Stimulated activated CD4-positive, alpha-beta T cell treated with anti-CD3 and anti-CD28 coated beads, Interleukin-1b, Interleukin-23, amount 100 ng/mL, for 4 hours (primary cell): ENCODE measurements around the gene HCRTR2.
"Not testable (repeated sequence)": the region's sequence is repeated elsewhere in the genome, so short reads cannot be mapped to it uniquely, and the experiment has no call there.

ENCODE experiments used
- DNase-seq, 2 donors: peaks; one replicate each; pipeline ENCODE4 v3.0.0-alpha.2; 2020; ENCODE audit warnings: low read depth in 2 of 2

HCRTR2 gene

DNA sequence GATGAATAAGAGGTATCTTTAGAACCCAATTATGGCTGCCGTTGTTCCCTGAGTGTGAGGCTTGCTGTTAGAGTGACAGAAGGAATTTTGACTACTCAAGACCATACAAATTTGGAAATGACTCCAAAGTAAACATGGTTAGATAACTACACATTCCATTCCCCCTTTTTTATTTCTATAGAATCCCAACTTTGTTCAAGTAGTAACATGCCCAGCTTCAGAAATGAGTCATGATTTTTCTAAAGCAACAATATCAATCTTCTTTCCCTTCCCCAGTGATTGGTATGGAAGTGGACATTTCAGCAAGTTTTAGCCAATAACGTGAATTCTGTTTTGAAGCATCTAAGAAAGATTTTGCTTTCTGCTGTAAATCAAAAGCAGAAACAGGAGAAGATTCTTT is 37.8 kb downstream of the HCRTR2 start:
- no peak for DNase-seq

DNA sequence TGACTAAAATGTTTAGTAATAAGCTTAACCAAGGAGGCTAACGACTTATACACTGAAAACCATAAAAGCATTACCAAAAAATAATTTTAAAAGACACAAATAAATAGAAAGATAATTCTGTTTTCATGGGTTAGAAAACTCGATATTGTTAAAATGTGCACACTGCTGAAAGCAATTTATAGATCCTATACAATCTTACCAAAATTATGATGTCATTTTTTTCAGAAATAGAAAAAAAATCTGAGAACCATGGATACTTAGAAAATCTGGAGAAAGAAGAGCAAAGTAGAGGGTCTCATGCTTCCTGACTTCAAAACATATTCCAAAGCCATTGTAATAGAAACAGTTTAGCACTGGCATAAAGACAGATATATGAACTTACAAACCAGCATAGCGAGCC is 46.6 kb downstream of the HCRTR2 start:
- DNase-seq = no peak

- no peak for DNase-seq
Observed at GRCh38 chr6:55227862-55228261, 53.5 kb downstream of the HCRTR2 start.

DNA sequence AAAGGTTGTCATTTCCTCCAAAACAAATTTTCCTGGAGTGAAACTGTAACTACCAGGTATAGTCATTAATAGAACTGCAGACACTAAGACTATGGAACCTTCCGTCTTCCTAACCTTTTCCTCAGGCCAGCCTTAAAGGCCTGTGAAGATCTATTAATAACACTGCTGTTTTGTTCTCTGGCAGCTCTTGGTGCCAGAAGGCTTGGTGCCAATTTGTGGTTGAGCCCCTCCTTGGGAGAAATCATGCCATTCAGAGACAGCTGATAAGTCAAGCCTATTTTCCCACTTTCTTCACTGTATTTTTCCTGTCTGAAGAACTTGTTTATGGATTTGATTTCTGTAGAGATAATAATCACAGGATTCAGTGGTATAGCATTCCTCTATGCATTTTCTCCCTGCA is 64.8 kb downstream of the HCRTR2 start:
- DNase-seq = no peak

DNA sequence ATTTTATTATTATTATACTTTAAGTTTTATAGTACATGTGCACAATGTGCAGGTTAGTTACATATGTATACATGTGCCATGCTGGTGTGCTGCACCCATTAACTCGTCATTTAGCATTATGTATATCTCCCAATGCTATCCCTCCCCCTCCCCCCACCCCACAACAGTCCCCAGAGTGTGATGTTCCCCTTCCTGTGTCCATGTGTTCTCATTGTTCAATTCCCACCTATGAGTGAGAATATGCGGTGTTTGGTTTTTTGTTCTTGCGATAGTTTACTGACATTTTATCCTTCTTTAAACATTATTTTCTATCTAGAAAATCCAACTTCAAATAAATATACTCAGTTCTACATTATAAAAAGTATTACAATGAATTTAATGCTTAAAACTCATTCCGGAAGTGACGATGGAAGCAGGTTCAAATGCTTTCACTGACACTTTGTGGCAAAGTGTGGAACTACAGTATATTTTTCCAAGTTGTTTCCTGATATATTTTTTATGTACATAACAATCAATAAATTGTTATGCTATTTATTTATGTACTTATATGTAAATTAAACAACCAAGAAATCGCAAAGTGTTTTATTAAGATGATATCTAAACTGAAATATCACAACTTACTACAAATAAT is 66.8 kb downstream of the HCRTR2 start:
- not testable (repeated sequence) for DNase-seq

DNA sequence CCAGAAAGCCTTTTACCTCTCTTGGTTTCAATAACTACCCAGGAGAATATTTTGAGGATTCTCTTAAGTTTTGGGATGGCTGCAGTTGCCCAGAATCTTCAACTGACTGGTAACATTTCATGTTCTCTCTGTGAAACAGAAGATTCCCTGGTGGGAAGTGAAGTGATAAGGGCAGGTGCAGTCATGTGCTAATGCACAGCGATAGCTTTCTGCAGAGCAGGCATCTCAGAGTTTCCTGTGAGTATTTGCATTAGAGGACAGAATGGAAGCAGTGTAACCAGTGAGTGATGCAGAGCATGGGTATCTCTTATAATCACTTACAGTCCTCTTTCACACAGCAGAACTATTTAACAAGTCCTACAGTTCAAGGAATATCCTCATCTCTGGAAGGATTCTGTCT is 76.1 kb downstream of the HCRTR2 start:
- no peak for DNase-seq

- DNase-seq = no peak
Observed at GRCh38 chr6:55255113-55255512, 80.8 kb downstream of the HCRTR2 start.

- no peak for DNase-seq
Observed at GRCh38 chr6:55260181-55260580, 85.9 kb downstream of the HCRTR2 start.

DNA sequence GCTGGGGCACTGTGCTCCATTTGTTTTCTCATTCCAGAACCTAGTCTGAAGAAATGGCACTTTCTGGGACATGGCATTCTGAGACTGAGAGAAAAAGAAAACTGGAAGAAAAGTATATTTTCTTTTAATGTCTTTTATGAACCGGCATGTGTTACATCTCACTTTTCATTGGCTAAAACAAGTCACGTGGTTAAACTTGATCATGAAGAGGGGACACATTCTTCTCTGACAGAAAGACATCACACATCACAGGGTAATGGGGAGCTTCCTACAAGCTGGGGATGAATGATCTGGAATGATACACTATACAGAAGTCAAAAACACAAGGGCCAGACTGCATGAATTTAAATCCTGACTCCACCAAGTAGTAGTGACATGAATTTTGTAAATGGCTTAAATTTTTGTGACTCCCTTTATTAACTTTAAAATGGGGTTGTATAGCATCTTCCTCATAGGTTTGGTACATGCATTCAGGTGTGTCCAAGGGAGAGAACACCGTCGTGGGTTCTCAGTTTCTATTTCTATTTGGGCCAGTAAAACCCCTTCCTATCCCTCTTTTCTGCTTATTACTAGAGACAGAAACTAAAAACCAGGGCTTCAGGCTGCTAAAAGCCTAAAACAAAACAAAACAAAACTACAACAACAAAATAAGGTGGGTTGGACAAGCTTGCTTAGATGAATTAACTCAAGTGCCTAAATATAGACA is 91.2 kb downstream of the HCRTR2 start:
- DNase-seq = no peak

DNA sequence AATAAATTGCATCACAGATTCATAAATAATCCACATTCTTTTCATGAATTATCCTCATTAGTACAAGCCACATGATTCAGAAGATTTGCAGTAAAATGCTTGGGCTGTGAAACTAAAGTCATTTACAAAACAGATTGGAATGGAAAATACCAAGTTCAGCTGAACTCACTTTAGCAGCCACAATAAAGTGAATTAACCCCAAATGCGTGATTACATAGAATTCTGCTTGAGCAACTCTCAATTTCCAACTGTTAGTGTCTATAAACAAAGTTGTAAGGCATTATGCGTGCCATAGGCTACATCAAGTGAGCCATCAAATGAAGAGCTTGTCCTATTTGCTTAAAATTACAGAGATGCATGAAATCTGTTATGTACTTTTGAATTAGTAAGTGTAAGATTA is 92.6 kb downstream of the HCRTR2 start:
- no peak for DNase-seq

DNA sequence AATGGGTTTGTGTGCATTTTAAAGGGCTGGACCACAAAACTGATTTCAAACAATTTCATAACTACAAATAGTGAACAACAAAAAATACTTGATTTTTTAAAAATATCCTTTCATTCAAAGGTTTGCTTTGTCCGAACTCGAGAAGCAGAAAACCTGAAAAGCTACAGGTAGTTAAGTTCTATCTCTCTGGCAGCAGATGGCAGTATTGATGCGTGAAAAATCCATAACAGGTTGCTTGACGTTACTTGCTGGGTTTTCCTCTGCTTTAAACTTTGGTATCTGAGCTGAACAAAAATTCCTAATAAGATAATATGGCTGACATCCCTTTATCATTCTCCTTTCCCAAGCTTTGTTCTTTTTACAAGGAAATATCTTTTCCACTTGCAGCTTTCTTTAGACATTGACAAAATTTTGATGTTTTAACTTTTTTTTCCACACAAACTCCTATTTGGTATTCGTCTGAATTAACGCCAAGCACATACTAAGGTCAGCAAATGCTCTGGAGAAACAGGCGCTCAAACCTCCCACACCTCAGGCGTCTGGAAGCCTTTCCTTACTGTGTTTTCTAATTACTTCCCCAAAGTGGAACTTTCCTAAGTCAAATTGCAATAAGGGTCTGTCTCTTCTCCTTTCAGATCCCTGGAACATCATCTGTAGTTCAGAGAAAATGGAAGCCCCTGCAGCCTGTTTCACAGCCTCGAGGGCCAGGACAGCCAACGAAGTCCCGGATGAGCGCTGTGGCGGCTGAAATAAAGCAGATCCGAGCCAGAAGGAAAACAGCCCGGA is 102.6 kb downstream of the HCRTR2 start:
- DNase-seq = no peak

GRCh38 chr6:55277646-55278045 is 103.3 kb downstream of the HCRTR2 start:
- no peak for DNase-seq

DNA sequence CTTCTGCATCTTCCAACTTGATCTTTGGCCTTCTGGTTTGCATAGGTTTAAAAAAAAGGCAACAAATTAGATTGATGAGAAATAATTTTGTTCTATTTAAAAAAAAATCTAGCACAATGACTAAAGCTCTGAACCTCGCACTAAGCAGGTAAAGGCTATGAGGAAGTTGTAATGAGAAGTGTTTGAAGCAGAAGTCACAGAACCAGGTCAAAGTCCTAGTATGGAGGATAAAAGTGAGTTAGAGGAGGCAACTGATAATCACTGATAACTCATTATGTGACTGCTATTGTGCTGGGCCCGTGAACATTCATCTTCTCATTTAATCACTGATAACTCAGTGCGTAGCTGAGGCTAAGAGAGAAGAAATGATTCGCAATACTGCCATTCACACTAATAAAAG is 106.9 kb downstream of the HCRTR2 start:
- DNase-seq = no peak

DNA sequence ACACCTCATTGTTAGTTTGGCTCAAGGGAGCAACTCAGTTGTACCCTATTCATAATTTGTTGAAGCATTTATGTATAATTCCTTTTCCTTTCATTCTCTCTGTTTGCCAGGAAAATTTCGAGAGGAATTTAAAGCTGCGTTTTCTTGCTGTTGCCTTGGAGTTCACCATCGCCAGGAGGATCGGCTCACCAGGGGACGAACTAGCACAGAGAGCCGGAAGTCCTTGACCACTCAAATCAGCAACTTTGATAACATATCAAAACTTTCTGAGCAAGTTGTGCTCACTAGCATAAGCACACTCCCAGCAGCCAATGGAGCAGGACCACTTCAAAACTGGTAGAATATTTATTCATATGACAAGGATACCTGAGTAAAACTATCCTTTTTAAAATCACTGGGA is 107.8 kb downstream of the HCRTR2 start:
- no peak for DNase-seq

- no peak for DNase-seq
Observed at GRCh38 chr6:55286824-55287223, 112.5 kb downstream of the HCRTR2 start.

DNA sequence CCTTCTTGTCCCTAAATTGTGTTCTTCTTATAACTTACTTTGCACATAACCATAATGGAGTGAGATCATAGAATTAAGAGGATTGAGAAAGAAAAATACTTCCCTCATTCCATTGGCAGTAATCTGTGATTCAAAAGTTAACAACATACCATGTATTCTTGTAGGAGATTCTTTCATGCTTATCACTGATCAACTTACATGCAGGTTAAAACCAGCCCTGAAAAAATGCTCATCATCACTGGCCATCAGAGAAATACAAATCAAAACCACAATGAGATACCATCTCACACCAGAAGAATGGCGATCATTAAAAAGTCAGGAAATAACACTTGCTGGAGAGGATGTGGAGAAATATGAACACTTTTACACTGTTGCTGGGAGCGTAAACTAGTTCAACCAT is 116.4 kb downstream of the HCRTR2 start:
- DNase-seq = no peak

DNA sequence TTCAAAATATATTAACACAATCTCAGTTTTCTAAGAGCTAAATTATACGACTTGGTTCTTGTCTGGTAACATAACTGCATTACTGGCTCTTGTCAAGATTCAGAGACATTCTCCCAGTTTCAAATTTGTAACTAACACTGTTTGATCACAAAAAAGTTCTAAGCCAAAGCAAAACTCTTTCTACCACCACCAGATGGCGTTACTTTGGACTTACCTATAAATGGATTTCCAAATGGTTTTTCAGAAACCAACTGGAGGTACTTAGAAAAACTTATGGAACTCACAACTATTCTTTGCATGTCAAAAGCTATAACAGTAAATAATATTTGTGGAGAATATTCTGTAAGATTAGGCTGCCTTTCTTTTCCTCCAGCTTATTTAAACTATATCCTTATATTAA is 118.8 kb downstream of the HCRTR2 start:
- no peak for DNase-seq

DNA sequence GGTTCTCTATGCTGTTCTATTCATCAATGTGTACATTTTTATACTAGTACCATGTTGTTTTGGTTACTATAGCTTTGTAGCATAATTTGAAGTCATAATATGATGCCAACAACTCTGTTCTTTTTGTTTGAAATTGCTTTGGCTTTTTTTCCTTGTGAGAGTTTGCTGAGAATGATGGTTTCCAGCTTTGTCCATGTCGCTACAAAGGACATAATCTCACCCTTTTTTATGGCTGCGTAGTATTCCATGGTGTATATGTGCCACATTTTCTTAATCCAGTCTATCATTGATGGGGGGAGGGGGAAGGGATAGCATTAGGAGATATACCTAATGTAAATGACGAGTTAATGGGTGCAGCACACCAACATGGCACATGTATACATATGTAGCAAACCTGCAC is 122.9 kb downstream of the HCRTR2 start:
- DNase-seq = not testable (repeated sequence)

- DNase-seq = no peak
Observed at GRCh38 chr6:55299286-55299985, 125.1 kb downstream of the HCRTR2 start.

DNA sequence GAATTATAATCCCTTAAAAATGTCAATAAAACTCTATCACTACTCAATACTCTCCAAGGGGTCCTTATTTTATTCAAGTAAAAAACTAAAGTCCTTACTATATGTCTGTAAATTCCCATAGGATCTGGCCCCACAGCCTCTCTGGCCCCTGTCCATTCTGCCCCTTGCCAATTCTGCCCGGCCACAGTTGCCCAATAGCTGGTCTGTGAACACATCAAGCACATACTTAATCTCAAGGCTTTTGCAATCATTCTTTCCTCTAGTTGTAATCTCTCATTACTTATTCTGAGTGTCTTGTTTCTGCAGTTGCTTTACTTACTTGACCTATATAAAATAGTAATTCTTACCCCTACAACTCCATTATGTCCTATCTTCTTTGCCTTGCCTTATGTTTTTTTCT is 130.4 kb downstream of the HCRTR2 start:
- DNase-seq = no peak

GRCh38 chr6:55319961-55320695 is 145.8 kb downstream of the HCRTR2 start:
- no peak for DNase-seq

DNA sequence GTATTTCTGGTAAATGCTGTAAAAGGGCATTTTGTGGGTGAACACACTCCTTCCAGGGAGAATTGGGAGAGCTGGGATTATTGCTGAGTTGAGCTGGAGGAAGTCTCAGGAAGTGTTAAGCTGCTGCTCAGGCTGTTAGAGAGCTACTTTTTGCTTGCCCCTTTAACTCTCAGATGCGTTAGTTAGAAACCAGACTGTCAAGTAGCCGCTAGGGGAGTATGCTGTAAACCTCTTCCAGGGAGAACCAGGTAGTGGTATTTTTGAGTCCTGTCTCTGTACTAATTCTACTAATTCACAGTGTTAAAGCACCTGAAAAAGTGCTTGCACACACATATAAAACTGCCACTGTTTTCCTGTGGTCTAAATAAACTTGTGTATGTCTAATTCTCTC is 146.4 kb downstream of the HCRTR2 start:
- DNase-seq = no peak
